ENCODE data around the gene KRTAP5-2.
"Not testable (repeated sequence)": the region's sequence is repeated elsewhere in the genome, so short reads cannot be mapped to it uniquely, and the experiment has no call there.

KRTAP5-2 gene

DNA sequence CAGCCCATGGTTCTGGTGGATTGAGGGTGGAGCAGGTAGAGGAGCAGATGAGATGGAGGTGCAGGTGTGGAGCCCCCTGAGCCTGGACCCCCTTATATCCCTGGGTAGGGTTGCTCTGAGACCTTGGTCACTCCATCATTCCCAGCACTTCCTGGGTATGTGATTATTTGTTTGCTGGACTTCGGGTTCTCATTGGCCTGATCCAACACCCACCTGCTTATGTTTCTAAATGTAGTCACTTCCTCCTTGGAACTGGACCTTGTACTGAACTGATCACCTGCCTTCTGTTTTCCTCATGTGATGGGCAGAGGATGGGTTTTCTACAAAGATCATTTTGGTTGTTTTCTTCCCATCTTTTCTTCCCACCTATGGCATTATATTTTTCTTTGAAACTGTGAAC lies 24.0 kb upstream of the KRTAP5-2 start, which contains the start of gene KRTAP5-4:
Gene KRTAP5-4 (minus strand): TSS at position 53 of the 400 bp plus-strand sequence. CDS start 45 bp downstream, at position 8.
- no peak within 1 kb of the TSS for H3K27ac ChIP-seq (ENCODE audit: low read length)
- no peak within 1 kb of the TSS for H3K4me2 ChIP-seq (ENCODE audit: insufficient read depth, low read length)
- H3K4me1 ChIP-seq (ENCODE audit: insufficient read depth, low read length) = no peaks in the 10 kb centered on the region
- H3K4me3 ChIP-seq (ENCODE audit: low read depth in 1 of 2, low read length in 2 of 2) = no peak within 1 kb of the TSS
- H3K79me2 ChIP-seq (ENCODE audit: insufficient read depth, low read length) = no peaks in the 10 kb centered on the region
- no peaks in the 10 kb centered on the region for H3K36me3 ChIP-seq (ENCODE audit: insufficient read depth, low read length)
- TF ChIP-seq EZH2 (IDR thresholded peaks at IDR 0.05; ENCODE audit: borderline replicate concordance, low read depth, low read length, severe bottlenecking) = no peak
- TF ChIP-seq, protein P1, sequence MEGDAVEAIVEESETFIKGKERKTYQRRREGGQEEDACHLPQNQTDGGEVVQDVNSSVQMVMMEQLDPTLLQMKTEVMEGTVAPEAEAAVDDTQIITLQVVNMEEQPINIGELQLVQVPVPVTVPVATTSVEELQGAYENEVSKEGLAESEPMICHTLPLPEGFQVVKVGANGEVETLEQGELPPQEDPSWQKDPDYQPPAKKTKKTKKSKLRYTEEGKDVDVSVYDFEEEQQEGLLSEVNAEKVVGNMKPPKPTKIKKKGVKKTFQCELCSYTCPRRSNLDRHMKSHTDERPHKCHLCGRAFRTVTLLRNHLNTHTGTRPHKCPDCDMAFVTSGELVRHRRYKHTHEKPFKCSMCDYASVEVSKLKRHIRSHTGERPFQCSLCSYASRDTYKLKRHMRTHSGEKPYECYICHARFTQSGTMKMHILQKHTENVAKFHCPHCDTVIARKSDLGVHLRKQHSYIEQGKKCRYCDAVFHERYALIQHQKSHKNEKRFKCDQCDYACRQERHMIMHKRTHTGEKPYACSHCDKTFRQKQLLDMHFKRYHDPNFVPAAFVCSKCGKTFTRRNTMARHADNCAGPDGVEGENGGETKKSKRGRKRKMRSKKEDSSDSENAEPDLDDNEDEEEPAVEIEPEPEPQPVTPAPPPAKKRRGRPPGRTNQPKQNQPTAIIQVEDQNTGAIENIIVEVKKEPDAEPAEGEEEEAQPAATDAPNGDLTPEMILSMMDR (IDR thresholded peaks at IDR 0.05; ENCODE audit: borderline replicate concordance, extremely low read depth, low read length, poor library complexity, severe bottlenecking) = no peak
- no peaks in the 10 kb centered on the region for H3K27me3 ChIP-seq (ENCODE audit: insufficient read depth, low read length, poor library complexity)
- no peak within 1 kb of the TSS for H3K9ac ChIP-seq (ENCODE audit: low read depth, low read length)
- DNase-seq (no peak), ATAC-seq (ENCODE audit: insufficient read depth, low read depth) (no peak)
- H2AFZ ChIP-seq (ENCODE audit: low read depth, low read length) = no peak within 1 kb of the TSS
- no peaks in the 10 kb centered on the region for H4K20me1 ChIP-seq (ENCODE audit: insufficient read depth, low read length)
- no peaks in the 10 kb centered on the region for H3K9me3 ChIP-seq (ENCODE audit: insufficient read depth, low read length, severe bottlenecking)

DNA sequence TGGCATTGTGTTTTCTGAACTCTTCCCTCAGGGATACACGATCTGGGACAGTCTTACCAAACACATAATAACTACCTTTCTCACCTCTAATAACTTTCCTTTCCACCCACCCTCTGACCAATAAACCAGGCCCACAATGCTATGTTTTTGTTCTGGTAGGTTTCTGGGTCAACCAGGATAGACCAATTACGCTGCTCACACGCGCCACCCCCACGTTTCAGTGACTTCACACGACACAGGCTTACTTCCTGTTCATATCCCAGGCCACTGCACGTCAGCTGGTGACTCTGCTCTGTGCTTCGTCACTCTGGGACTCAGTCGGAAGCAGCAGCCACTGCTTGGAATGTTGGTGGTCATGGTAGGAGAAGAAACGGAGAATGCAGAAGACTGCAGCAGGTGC lies 21.4 kb upstream of the KRTAP5-2 start:
- no peaks in the 10 kb centered on the region for H3K9me3 ChIP-seq (ENCODE audit: insufficient read depth, low read length, severe bottlenecking)
- H3K4me2 ChIP-seq (ENCODE audit: insufficient read depth, low read length) = no peak overlapping the region
- no peaks in the 10 kb centered on the region for H3K4me1 ChIP-seq (ENCODE audit: insufficient read depth, low read length)
- TF ChIP-seq EZH2 (IDR thresholded peaks at IDR 0.05; ENCODE audit: borderline replicate concordance, low read depth, low read length, severe bottlenecking) = no peak
- TF ChIP-seq, protein P1 (IDR thresholded peaks at IDR 0.05; ENCODE audit: borderline replicate concordance, extremely low read depth, low read length, poor library complexity, severe bottlenecking) = no peak
- DNase-seq (no peak), ATAC-seq (ENCODE audit: insufficient read depth, low read depth) (no peak)
- H3K27me3 ChIP-seq (ENCODE audit: insufficient read depth, low read length, poor library complexity) = no peaks in the 10 kb centered on the region
- no peak overlapping the region for H2AFZ ChIP-seq (ENCODE audit: low read depth, low read length)
- H3K4me3 ChIP-seq (ENCODE audit: low read depth in 1 of 2, low read length in 2 of 2) = no peak overlapping the region
- no peaks in the 10 kb centered on the region for H3K36me3 ChIP-seq (ENCODE audit: insufficient read depth, low read length)
- H3K9ac ChIP-seq (ENCODE audit: low read depth, low read length) = no peak overlapping the region
- H3K27ac ChIP-seq (ENCODE audit: low read length) = no peak overlapping the region
- H4K20me1 ChIP-seq (ENCODE audit: insufficient read depth, low read length) = no peaks in the 10 kb centered on the region
- H3K79me2 ChIP-seq (ENCODE audit: insufficient read depth, low read length) = no peaks in the 10 kb centered on the region

DNA sequence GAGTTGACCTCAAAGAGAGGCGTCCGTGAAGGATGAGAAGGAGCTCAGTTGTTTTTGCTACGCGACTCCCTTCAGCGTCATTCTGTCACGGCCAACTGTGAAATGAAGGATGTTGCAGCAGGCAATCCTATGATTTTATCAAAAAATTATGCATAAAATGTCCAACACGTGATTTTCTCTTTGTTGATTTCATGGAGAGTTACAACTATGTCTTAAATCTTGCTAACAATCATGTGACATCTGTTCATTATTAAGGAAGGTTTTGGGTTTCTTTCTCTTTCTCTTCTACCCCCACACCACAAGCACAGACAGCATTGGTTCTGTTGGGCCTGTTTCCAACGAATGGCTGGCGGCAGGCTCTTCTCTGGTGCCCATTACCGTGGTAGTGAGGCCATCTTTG lies 20.1 kb upstream of the KRTAP5-2 start:
- no peaks in the 10 kb centered on the region for H3K4me1 ChIP-seq (ENCODE audit: insufficient read depth, low read length)
- TF ChIP-seq, protein P1 (IDR thresholded peaks at IDR 0.05; ENCODE audit: borderline replicate concordance, extremely low read depth, low read length, poor library complexity, severe bottlenecking) = no peak
- TF ChIP-seq EZH2 (IDR thresholded peaks at IDR 0.05; ENCODE audit: borderline replicate concordance, low read depth, low read length, severe bottlenecking) = no peak
- no peak overlapping the region for H2AFZ ChIP-seq (ENCODE audit: low read depth, low read length)
- H3K4me2 ChIP-seq (ENCODE audit: insufficient read depth, low read length) = no peak overlapping the region
- no peak overlapping the region for H3K9ac ChIP-seq (ENCODE audit: low read depth, low read length)
- no peaks in the 10 kb centered on the region for H3K27me3 ChIP-seq (ENCODE audit: insufficient read depth, low read length, poor library complexity)
- H3K27ac ChIP-seq (ENCODE audit: low read length) = no peak overlapping the region
- DNase-seq (no peak), ATAC-seq (ENCODE audit: insufficient read depth, low read depth) (no peak)
- H4K20me1 ChIP-seq (ENCODE audit: insufficient read depth, low read length) = no peaks in the 10 kb centered on the region
- H3K36me3 ChIP-seq (ENCODE audit: insufficient read depth, low read length) = no peaks in the 10 kb centered on the region
- H3K9me3 ChIP-seq (ENCODE audit: insufficient read depth, low read length, severe bottlenecking) = no peaks in the 10 kb centered on the region
- no peaks in the 10 kb centered on the region for H3K79me2 ChIP-seq (ENCODE audit: insufficient read depth, low read length)
- no peak overlapping the region for H3K4me3 ChIP-seq (ENCODE audit: low read depth in 1 of 2, low read length in 2 of 2)

DNA sequence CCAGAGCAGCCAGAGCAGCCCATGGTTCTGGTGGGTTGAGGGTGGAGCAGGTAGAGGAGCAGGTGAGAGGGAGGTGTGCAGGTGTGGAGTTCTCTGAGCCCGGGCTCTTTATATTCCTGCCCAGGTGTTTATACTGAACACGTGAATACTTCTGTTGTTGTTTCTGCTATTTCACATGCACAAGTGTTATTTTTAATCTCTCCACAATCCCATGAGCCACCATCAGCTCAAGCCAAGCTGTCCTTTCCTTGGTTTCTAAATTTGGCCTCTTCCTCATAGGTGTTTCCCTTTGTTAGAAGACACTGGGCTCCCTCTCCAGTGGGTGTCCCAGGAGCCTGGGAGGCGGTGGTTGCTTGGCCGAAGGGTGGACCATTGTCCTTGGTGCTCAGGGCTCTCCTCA lies 10.3 kb upstream of the KRTAP5-2 start, which contains the start of gene KRTAP5-3:
Gene KRTAP5-3 (minus strand): TSS at position 101 of the 400 bp plus-strand sequence. CDS start 78 bp downstream, at position 23.
- H3K4me2 ChIP-seq (ENCODE audit: insufficient read depth, low read length) = no peak within 1 kb of the TSS
- H3K27ac ChIP-seq (ENCODE audit: low read length) = no peak within 1 kb of the TSS
- TF ChIP-seq, protein P1 (IDR thresholded peaks at IDR 0.05; ENCODE audit: borderline replicate concordance, extremely low read depth, low read length, poor library complexity, severe bottlenecking) = no peak
- no peak for TF ChIP-seq EZH2 (IDR thresholded peaks at IDR 0.05; ENCODE audit: borderline replicate concordance, low read depth, low read length, severe bottlenecking)

DNA sequence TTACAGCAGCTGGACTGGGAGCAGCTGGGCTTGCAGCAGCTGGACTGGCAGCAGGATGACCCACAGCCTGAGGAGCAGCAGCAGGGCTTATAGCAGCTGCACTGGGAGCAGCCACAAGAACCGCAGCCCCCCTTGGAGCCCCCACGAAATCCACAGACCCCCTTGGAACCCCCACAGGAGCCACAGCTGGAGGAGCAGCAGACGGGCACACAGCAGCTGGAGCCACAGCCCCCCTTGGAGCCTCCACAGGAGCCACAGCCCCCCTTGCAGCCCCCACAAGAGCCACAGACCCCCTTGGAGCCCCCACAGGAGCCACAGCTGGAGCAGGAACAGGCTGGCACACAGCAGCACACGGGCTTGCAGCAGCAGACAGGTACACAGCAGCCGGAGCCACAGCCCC lies 9.8 kb upstream of the KRTAP5-2 start:
- H3K9me3 ChIP-seq (ENCODE audit: insufficient read depth, low read length, severe bottlenecking); ATAC-seq (ENCODE audit: insufficient read depth, low read depth); H2AFZ ChIP-seq (ENCODE audit: low read depth, low read length); H3K79me2 ChIP-seq (ENCODE audit: insufficient read depth, low read length); DNase-seq; H3K4me2 ChIP-seq (ENCODE audit: insufficient read depth, low read length); H4K20me1 ChIP-seq (ENCODE audit: insufficient read depth, low read length); H3K36me3 ChIP-seq (ENCODE audit: insufficient read depth, low read length); H3K4me3 ChIP-seq (ENCODE audit: low read depth in 1 of 2, low read length in 2 of 2); H3K27ac ChIP-seq (ENCODE audit: low read length); H3K27me3 ChIP-seq (ENCODE audit: insufficient read depth, low read length, poor library complexity); H3K9ac ChIP-seq (ENCODE audit: low read depth, low read length); H3K4me1 ChIP-seq (ENCODE audit: insufficient read depth, low read length): not testable (repeated sequence)

More for the DNA sequence above, 10.3 kb upstream of the KRTAP5-2 start, which contains the start of gene KRTAP5-3:
- Histone ChIP-seq H3K4me3 (ENCODE audit: low read depth in 1 of 2, low read length in 2 of 2) (no peak within 1 kb of the TSS), H3K36me3 (ENCODE audit: insufficient read depth, low read length) (no peaks in the 10 kb centered on the region), H2AFZ (ENCODE audit: low read depth, low read length) (no peak within 1 kb of the TSS), H3K79me2 (ENCODE audit: insufficient read depth, low read length) (no peaks in the 10 kb centered on the region), H4K20me1 (ENCODE audit: insufficient read depth, low read length) (no peaks in the 10 kb centered on the region), H3K4me1 (ENCODE audit: insufficient read depth, low read length) (no peaks in the 10 kb centered on the region), H3K9ac (ENCODE audit: low read depth, low read length) (no peak within 1 kb of the TSS), H3K9me3 (ENCODE audit: insufficient read depth, low read length, severe bottlenecking) (no peaks in the 10 kb centered on the region), H3K27me3 (ENCODE audit: insufficient read depth, low read length, poor library complexity) (peaks cover 4% of the 10 kb centered on the region)
- DNase-seq (no peak), ATAC-seq (ENCODE audit: insufficient read depth, low read depth) (no peak)

Data from DND-41 (cell line).